GM12891 (cell line): ENCODE measurements around the gene EED.
A peak's percentile ranks its signal among the peaks of the same experiment; 100 is the strongest.

ENCODE experiments used
- DNase-seq: peaks from one replicate; pipeline ENCODE4 v3.0.0; 2011; ENCODE audit warnings: low spot score; ENCODE audit not compliant: insufficient read length
- FAIRE-seq: peaks from 2 replicates; lab custom pipeline; 2011; peaks lifted over from hg19 to GRCh38; lab: Jason Lieb, UNC
- PAX5 ChIP-seq: IDR thresholded peaks from 2 replicates; pipeline ENCODE4 v1.6.1; 2011; ENCODE audit warnings: low read length, moderate library complexity, mild to moderate bottlenecking; ENCODE audit not compliant: insufficient read depth, severe bottlenecking
- POLR2A ChIP-seq: IDR thresholded peaks from 2 replicates; pipeline ENCODE4 v1.6.1; 2011; ENCODE audit warnings: low read depth, low read length, control low read depth
- POLR2AphosphoS5 ChIP-seq: IDR thresholded peaks from 2 replicates; pipeline ENCODE4 v1.6.1; 2011; ENCODE audit warnings: low read depth, low read length, control low read depth
- POU2F2 ChIP-seq: IDR thresholded peaks from 2 replicates; pipeline ENCODE4 v1.6.1; 2011; ENCODE audit warnings: low read depth, mild to moderate bottlenecking, control low read depth, low read length, moderate library complexity
- SPI1 ChIP-seq: IDR thresholded peaks from 2 replicates; pipeline ENCODE4 v1.6.1; 2011; ENCODE audit warnings: low read depth, low read length, control low read depth
- TAF1 ChIP-seq: IDR thresholded peaks from 2 replicates; pipeline ENCODE4 v1.6.1; 2011; ENCODE audit warnings: low read depth, low read length, control low read depth

Gene EED

GRCh38 chr11:86204356-86204755 lies 40.2 kb upstream of the EED start:
- FAIRE-seq (no peak), DNase-seq (no peak)
- no peak for TF ChIP-seq PAX5
- TF ChIP-seq POU2F2, result no peak
- no peak for TF ChIP-seq POLR2A
- no peak for TF ChIP-seq SPI1
- TF ChIP-seq POLR2AphosphoS5, result no peak
- no peak for TF ChIP-seq TAF1

DNA sequence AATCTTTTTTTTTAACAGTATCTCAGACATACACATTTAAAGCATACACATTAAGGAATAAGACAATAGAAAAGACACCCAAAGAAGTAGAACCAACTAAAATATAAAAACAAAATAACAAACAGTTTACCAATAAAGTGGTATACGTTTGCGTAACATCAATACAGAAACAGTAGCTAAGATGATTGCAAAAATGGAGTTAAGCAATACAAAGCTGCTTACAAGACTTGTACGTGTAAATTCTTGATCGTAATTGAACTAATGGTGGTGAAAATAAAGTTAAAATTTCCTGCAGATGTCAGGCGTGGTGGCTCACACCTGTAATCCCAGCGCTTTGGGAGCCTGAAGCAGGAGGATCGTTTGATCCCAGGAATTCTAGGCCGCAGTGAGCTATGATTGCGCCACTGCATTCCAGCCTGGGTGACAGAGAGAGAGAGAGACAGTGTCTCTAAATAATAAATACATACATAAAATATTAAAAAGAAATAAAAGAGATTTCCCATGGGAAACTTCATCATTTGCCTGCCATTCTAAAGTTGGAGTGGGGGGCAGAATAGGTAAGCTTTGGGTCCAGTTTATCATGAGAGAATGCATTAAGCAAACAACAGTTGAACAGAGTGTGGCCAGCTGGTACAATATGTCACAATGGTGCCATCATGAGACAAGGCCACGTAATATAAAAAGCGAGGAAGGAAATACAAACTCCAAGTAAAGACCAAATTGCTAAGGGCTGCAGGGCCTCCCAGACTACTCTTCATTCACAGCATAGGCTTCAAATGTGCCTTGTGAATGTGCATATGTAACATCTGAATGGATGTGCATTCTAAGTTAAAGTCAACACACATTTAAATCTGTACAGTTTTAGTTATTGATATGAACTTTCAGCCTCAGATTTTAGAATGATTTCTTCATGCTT lies 38.9 kb upstream of the EED start:
- FAIRE-seq (no peak), DNase-seq (no peak)
- TF ChIP-seq POLR2AphosphoS5 (no peak), POU2F2 (no peak), SPI1 (no peak), POLR2A (no peak), PAX5 (no peak), TAF1 (no peak)

GRCh38 chr11:86206337-86206695 lies 38.2 kb upstream of the EED start:
- no peak for DNase-seq
- FAIRE-seq, result no peak
- no peak for TF ChIP-seq POU2F2
- TF ChIP-seq POLR2AphosphoS5, result no peak
- no peak for TF ChIP-seq TAF1
- no peak for TF ChIP-seq SPI1
- no peak for TF ChIP-seq PAX5
- no peak for TF ChIP-seq POLR2A

DNA sequence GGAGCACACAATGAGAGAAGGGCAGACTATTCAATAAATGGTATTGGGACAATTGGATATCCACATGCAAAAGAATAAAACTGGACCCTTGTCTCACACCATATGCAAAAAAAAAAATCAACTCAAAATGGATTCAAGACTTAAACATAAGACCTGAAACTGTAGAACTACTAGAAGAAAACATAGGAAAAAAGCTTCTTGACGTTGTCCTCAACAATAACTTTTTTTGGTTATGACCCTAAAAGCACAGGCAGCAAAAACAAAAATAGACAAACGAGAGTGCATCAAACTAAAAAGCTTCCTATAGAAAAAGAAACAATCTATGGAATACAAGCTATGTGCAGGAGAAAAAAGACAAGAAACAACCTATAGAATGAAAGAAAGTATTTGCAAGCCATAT lies 37.1 kb upstream of the EED start:
- TF ChIP-seq PAX5 (no peak), POLR2AphosphoS5 (no peak), SPI1 (no peak), POLR2A (no peak), TAF1 (no peak), POU2F2 (no peak)
- FAIRE-seq (no peak), DNase-seq (no peak)

DNA sequence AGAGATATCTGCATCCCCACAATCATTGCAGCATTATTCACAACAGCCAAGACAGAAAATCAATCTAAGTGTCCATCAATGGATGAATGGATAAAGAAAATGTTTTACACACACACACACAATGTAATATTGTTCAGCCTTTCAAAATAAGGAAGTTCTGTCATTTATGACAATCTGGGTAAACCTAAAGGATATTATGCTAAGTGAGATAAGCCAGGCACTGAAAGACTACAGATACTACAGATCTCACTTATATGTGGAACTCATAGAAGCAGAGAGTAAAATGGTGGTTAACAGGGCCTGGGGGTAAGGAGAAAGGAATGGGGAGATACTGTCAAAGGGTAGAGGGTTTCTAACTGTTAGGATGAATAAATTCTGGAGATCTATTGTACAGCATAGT lies 36.0 kb upstream of the EED start:
- DNase-seq (no peak), FAIRE-seq (no peak)
- no peak for TF ChIP-seq SPI1
- no peak for TF ChIP-seq TAF1
- TF ChIP-seq POU2F2, result no peak
- TF ChIP-seq POLR2A, result no peak
- TF ChIP-seq PAX5, result no peak
- no peak for TF ChIP-seq POLR2AphosphoS5

- DNase-seq (no peak), FAIRE-seq (no peak)
- TF ChIP-seq PAX5 (no peak), POLR2AphosphoS5 (no peak), TAF1 (no peak), POU2F2 (no peak), SPI1 (no peak), POLR2A (no peak)
These were observed 34.5 kb upstream of the EED start for GRCh38 chr11:86209806-86210657.

DNA sequence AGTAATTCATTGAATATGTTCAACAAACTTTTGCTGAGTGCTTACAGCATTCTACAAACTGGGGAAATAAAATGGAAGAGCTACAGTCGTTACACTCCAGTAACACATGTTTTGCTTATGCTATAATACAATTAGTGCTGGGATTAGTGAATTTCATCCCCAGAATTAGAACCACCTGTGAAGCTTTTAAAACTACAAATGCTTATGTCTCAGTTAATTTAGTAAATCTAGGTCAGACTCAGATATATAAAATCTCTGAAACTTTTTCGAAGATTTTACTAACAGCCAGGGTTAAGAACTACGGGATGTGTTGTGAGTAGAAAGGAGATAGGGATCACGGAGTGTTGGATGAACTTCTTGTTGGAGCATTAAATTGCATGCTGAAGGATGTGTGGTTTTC lies 33.7 kb upstream of the EED start:
- TF ChIP-seq POLR2A, result no peak
- TF ChIP-seq SPI1, result no peak
- no peak for TF ChIP-seq TAF1
- TF ChIP-seq PAX5, result no peak
- no peak for TF ChIP-seq POLR2AphosphoS5
- TF ChIP-seq POU2F2, result no peak
- DNase-seq, result no peak
- no peak for FAIRE-seq

DNA sequence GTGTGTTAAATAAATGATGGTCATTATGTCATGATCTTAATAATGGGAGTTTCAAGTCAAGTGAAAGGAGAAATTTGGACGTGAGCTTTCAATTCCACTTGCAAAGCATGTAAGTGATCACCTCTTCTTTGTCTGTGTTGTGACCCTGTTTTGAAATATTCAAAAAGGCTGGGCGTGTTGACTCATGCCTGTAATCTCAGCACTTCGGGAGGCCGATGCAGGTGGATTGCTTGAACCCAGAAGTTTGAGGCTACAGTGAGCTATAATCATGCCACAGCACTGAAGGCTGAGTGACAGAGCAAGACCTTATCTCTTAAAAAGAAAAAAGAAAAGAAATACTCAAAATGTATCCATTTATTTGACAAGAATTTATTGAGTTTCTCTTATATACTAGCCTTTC lies 32.9 kb upstream of the EED start:
- TF ChIP-seq POLR2A (no peak), POU2F2 (peak; percentile 96)
- FAIRE-seq (no peak), DNase-seq (no peak)

DNA sequence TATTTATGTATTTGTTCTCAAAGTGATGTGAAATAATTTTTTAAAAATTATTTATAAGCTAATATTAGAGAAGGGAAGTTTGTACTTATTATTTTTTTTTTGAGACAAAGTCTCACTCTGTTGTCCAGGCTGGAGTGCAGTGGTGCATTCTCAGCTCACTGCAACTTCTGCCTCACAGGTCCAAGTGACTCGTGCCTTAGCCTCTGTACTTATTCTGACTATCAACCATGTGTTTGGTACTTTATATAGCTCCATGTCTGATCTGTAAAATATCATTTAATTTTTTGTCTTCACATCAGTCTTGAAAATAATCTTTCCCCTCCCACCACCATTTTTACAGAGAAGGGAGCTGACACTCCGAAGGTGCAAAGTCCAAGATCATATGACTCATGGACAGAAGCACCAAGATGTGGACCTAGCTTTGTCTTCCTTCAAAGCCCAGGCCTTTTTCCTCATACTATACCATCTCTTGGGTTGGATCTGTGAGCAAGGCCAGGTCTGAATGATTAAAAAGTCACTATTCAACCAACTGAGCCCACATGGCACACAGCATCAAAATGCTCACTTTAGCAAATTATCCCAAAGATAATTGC lies 32.4 kb upstream of the EED start:
- DNase-seq (no peak), FAIRE-seq (no peak)
- no peak for TF ChIP-seq POLR2A
- TF ChIP-seq POU2F2, result no peak
- no peak for TF ChIP-seq SPI1
- no peak for TF ChIP-seq POLR2AphosphoS5
- no peak for TF ChIP-seq PAX5
- TF ChIP-seq TAF1, result no peak
